Stimulated activated effector memory CD8-positive, alpha-beta T cell treated with anti-CD3 and anti-CD28 coated beads, Interleukin-12 subunit alpha, Interleukin-12 subunit beta, amount 100 ng/mL, for 72 hours (primary cell): Measurements from ENCODE around the gene ALDH8A1.

Source experiments
- ATAC-seq: fragments of 150-1000 bp; cut with Tn5 transposase; 2 replicates; pipeline ENCODE4 v1.10.0; 2021
- DNase-seq, 2 donors: peaks; one replicate each; pipeline ENCODE4 v3.0.0; 2021 to 2022; ENCODE audit warnings: low spot score in 2 of 2
- H3K27ac Mint-ChIP-seq: one replicate; pipeline ENCODE4 v1.8.0; 2022; ENCODE audit warnings: mild to moderate bottlenecking, mixed read lengths
- H3K36me3 Mint-ChIP-seq: one replicate; pipeline ENCODE4 v1.8.0; 2022; ENCODE audit warnings: mild to moderate bottlenecking, mixed read lengths
- H3K4me1 Mint-ChIP-seq: one replicate; pipeline ENCODE4 v1.8.0; 2022; ENCODE audit warnings: mixed read lengths
- H3K4me3 Mint-ChIP-seq: one replicate; pipeline ENCODE4 v1.8.0; 2022; ENCODE audit warnings: mild to moderate bottlenecking, mixed read lengths
- H3K9me3 Mint-ChIP-seq: one replicate; pipeline ENCODE4 v1.8.0; 2022; ENCODE audit warnings: mixed read lengths

The ALDH8A1 gene

GRCh38 chr6:134962421-134962820, 12.5 kb upstream of the ALDH8A1 start:
- no peak overlapping the region for H3K4me3 Mint-ChIP-seq
- ATAC-seq (no peak), DNase-seq (no peak)
- H3K9me3 Mint-ChIP-seq = no peaks in the 10 kb centered on the region
- peaks cover 60% of the 10 kb centered on the region for H3K36me3 Mint-ChIP-seq
- peaks cover 9% of the 10 kb centered on the region for H3K4me1 Mint-ChIP-seq
- no peak overlapping the region for H3K27ac Mint-ChIP-seq

- Mint-ChIP-seq H3K27ac (no peak overlapping the region), H3K36me3 (peaks cover 52% of the 10 kb centered on the region)
- ATAC-seq = peak; percentile 54
Observed at GRCh38 chr6:134961366-134961765, 11.5 kb upstream of the ALDH8A1 start.

GRCh38 chr6:134959603-134960002, 9.7 kb upstream of the ALDH8A1 start:
- DNase-seq (no peak), ATAC-seq (no peak)
- Mint-ChIP-seq H3K36me3 (peaks cover 35% of the 10 kb centered on the region), H3K9me3 (no peaks in the 10 kb centered on the region), H3K4me1 (peaks cover 9% of the 10 kb centered on the region), H3K27ac (no peak overlapping the region), H3K4me3 (no peak overlapping the region)

More at GRCh38 chr6:134961366-134961765, 11.5 kb upstream of the ALDH8A1 start:
- no peak for DNase-seq
- Mint-ChIP-seq H3K4me3 (no peak overlapping the region), H3K4me1 (peaks cover 9% of the 10 kb centered on the region), H3K9me3 (no peaks in the 10 kb centered on the region)

- Mint-ChIP-seq H3K4me3 (no peak overlapping the region), H3K4me1 (peaks cover 8% of the 10 kb centered on the region), H3K36me3 (peaks cover 10% of the 10 kb centered on the region), H3K27ac (no peak overlapping the region), H3K9me3 (no peaks in the 10 kb centered on the region)
- no peak for ATAC-seq
- DNase-seq = no peak
Observed at GRCh38 chr6:134956676-134957075, 6.8 kb upstream of the ALDH8A1 start.

- Mint-ChIP-seq H3K4me1 (peaks cover 2% of the 10 kb centered on the region), H3K27ac (no peak overlapping the region), H3K36me3 (peaks cover 4% of the 10 kb centered on the region), H3K9me3 (no peaks in the 10 kb centered on the region), H3K4me3 (no peak overlapping the region)
- ATAC-seq = peak; percentile 47
- no peak for DNase-seq
Observed at GRCh38 chr6:134956032-134956431, 6.1 kb upstream of the ALDH8A1 start.

- Mint-ChIP-seq H3K9me3 (no peaks in the 10 kb centered on the region), H3K4me3 (no peak overlapping the region), H3K4me1 (no peaks in the 10 kb centered on the region), H3K36me3 (no peaks in the 10 kb centered on the region), H3K27ac (no peak overlapping the region)
- no peak for ATAC-seq
- no peak for DNase-seq
Observed at GRCh38 chr6:134954272-134955000, 4.5 kb upstream of the ALDH8A1 start.

- no peak for ATAC-seq
- no peaks in the 10 kb centered on the region for H3K4me1 Mint-ChIP-seq
Observed at GRCh38 chr6:134951494-134952263, 1.8 kb upstream of the ALDH8A1 start.

GRCh38 chr6:134950482-134950881, 581 bp upstream of the ALDH8A1 start:
- Mint-ChIP-seq H3K27ac (no peak overlapping the region), H3K36me3 (no peaks in the 10 kb centered on the region), H3K4me1 (no peaks in the 10 kb centered on the region), H3K9me3 (no peaks in the 10 kb centered on the region), H3K4me3 (no peak overlapping the region)
- ATAC-seq = no peak
- DNase-seq = no peak

More at GRCh38 chr6:134951494-134952263, 1.8 kb upstream of the ALDH8A1 start:
- DNase-seq = no peak
- Mint-ChIP-seq H3K27ac (no peak overlapping the region), H3K9me3 (no peaks in the 10 kb centered on the region), H3K4me3 (no peak overlapping the region), H3K36me3 (no peaks in the 10 kb centered on the region)

- no peaks in the 10 kb centered on the region for H3K36me3 Mint-ChIP-seq
- no peaks in the 10 kb centered on the region for H3K4me1 Mint-ChIP-seq
Observed at GRCh38 chr6:134948691-134949090, 1.2 kb downstream of the ALDH8A1 start.

GRCh38 chr6:134948142-134948541, 1.8 kb downstream of the ALDH8A1 start:
- no peak for DNase-seq
- Mint-ChIP-seq H3K9me3 (no peaks in the 10 kb centered on the region), H3K27ac (no peak overlapping the region)

More at GRCh38 chr6:134948691-134949090, 1.2 kb downstream of the ALDH8A1 start:
- ATAC-seq = no peak
- DNase-seq = no peak
- H3K9me3 Mint-ChIP-seq = no peaks in the 10 kb centered on the region
- no peak overlapping the region for H3K27ac Mint-ChIP-seq
- H3K4me3 Mint-ChIP-seq = no peak overlapping the region

GRCh38 chr6:134945045-134945444, 4.9 kb downstream of the ALDH8A1 start:
- no peak for ATAC-seq
- no peak overlapping the region for H3K4me3 Mint-ChIP-seq
- no peaks in the 10 kb centered on the region for H3K9me3 Mint-ChIP-seq
- no peaks in the 10 kb centered on the region for H3K36me3 Mint-ChIP-seq
- no peak overlapping the region for H3K27ac Mint-ChIP-seq
- H3K4me1 Mint-ChIP-seq = no peaks in the 10 kb centered on the region
- DNase-seq = no peak

More at GRCh38 chr6:134948142-134948541, 1.8 kb downstream of the ALDH8A1 start:
- H3K4me1 Mint-ChIP-seq = no peaks in the 10 kb centered on the region
- H3K36me3 Mint-ChIP-seq = no peaks in the 10 kb centered on the region
- ATAC-seq = no peak
- H3K4me3 Mint-ChIP-seq = no peak overlapping the region

GRCh38 chr6:134943522-134944111, 6.3 kb downstream of the ALDH8A1 start:
- H3K4me1 Mint-ChIP-seq = peaks cover 13% of the 10 kb centered on the region
- H3K4me3 Mint-ChIP-seq = no peak overlapping the region
- no peak for ATAC-seq
- no peak overlapping the region for H3K27ac Mint-ChIP-seq
- H3K36me3 Mint-ChIP-seq = no peaks in the 10 kb centered on the region
- no peak for DNase-seq
- H3K9me3 Mint-ChIP-seq = no peaks in the 10 kb centered on the region

GRCh38 chr6:134938896-134939295, 11.0 kb downstream of the ALDH8A1 start:
- peak in 1 of 2 donors; percentile 25 for DNase-seq
- H3K36me3 Mint-ChIP-seq = no peaks in the 10 kb centered on the region
- peak overlapping the region; percentile 13 for H3K4me3 Mint-ChIP-seq
- peak; percentile 96 for ATAC-seq
- H3K9me3 Mint-ChIP-seq = no peaks in the 10 kb centered on the region
- no peak overlapping the region for H3K27ac Mint-ChIP-seq
- H3K4me1 Mint-ChIP-seq = peaks cover 13% of the 10 kb centered on the region

- no peaks in the 10 kb centered on the region for H3K9me3 Mint-ChIP-seq
- H3K36me3 Mint-ChIP-seq = no peaks in the 10 kb centered on the region
- H3K27ac Mint-ChIP-seq = no peak overlapping the region
- DNase-seq = no peak
- H3K4me1 Mint-ChIP-seq = peaks cover 13% of the 10 kb centered on the region
- no peak overlapping the region for H3K4me3 Mint-ChIP-seq
- ATAC-seq = no peak
Observed at GRCh38 chr6:134937426-134937825, 12.5 kb downstream of the ALDH8A1 start.

GRCh38 chr6:134936931-134937330, 13.0 kb downstream of the ALDH8A1 start:
- H3K36me3 Mint-ChIP-seq = no peaks in the 10 kb centered on the region
- no peak overlapping the region for H3K27ac Mint-ChIP-seq
- H3K9me3 Mint-ChIP-seq = no peaks in the 10 kb centered on the region
- H3K4me3 Mint-ChIP-seq = no peak overlapping the region
- ATAC-seq = no peak
- peaks cover 13% of the 10 kb centered on the region for H3K4me1 Mint-ChIP-seq
- DNase-seq = no peak
